Parathyroid adenoma (tissue), 2 donors: ENCODE results near the gene DTX3L.
A peak's percentile ranks its signal among the peaks of the same experiment; 100 is the strongest.

ENCODE experiments used
- H2AFZ ChIP-seq: fragments of 300-600 bp; sonication (generic); one replicate; pipeline ENCODE4 v1.7.0; 2017; ENCODE audit warnings: antibody characterized with exemption, mild to moderate bottlenecking
- H3K27ac ChIP-seq: fragments of 300-600 bp; sonication (generic); one replicate; pipeline ENCODE4 v1.7.0; 2017
- H3K27me3 ChIP-seq: fragments of 300-600 bp; sonication (generic); one replicate; pipeline ENCODE4 v1.7.0; 2017; ENCODE audit warnings: low read length; ENCODE audit not compliant: control insufficient read depth, insufficient read depth
- H3K36me3 ChIP-seq: fragments of 300-600 bp; sonication (generic); one replicate; pipeline ENCODE4 v1.7.0; 2017; ENCODE audit warnings: low read length; ENCODE audit not compliant: control insufficient read depth, insufficient read depth
- H3K4me1 ChIP-seq: fragments of 300-600 bp; sonication (generic); one replicate; pipeline ENCODE4 v1.7.0; 2017; ENCODE audit warnings: control low read depth
- H3K4me2 ChIP-seq: fragments of 300-600 bp; sonication (generic); one replicate; pipeline ENCODE4 v1.7.0; 2017; ENCODE audit warnings: low read length
- H3K4me3 ChIP-seq: fragments of 300-600 bp; sonication (generic); one replicate; pipeline ENCODE4 v1.7.0; 2017; ENCODE audit warnings: low read depth, low read length
- H3K79me2 ChIP-seq: fragments of 300-600 bp; sonication (generic); one replicate; pipeline ENCODE4 v1.7.0; 2017; ENCODE audit warnings: control low read depth
- H3K9ac ChIP-seq: fragments of 300-600 bp; sonication (generic); one replicate; pipeline ENCODE4 v1.7.0; 2017; ENCODE audit warnings: mild to moderate bottlenecking
- H3K9me3 ChIP-seq: fragments of 300-600 bp; sonication (generic); one replicate; pipeline ENCODE4 v1.7.0; 2017; ENCODE audit warnings: low read length; ENCODE audit not compliant: control insufficient read depth
- CTCF ChIP-seq: fragments of 300-600 bp; sonication (generic); IDR thresholded peaks from one replicate; pipeline ENCODE4 v1.7.0; 2017; ENCODE audit warnings: antibody characterized with exemption, mild to moderate bottlenecking
- donor health status: primary hyperparathyroidism.

DTX3L gene

GRCh38 chr3:122598151-122598550, 34.0 kb downstream of the DTX3L start:
- H3K9me3 ChIP-seq, result no peaks in the 10 kb centered on the region
- H2AFZ ChIP-seq, result no peak overlapping the region
- H3K27me3 ChIP-seq, result no peaks in the 10 kb centered on the region
- H3K36me3 ChIP-seq, result no peaks in the 10 kb centered on the region
- no peak overlapping the region for H3K9ac ChIP-seq
- H3K4me3 ChIP-seq, result no peak overlapping the region
- no peak overlapping the region for H3K27ac ChIP-seq
- no peak for TF ChIP-seq CTCF
- no peaks in the 10 kb centered on the region for H3K79me2 ChIP-seq
- no peaks in the 10 kb centered on the region for H3K4me1 ChIP-seq
- H3K4me2 ChIP-seq, result no peak overlapping the region

- Histone ChIP-seq H3K27ac (no peak overlapping the region), H3K9ac (no peak overlapping the region), H3K4me1 (no peaks in the 10 kb centered on the region), H2AFZ (no peak overlapping the region), H3K4me3 (no peak overlapping the region), H3K36me3 (no peaks in the 10 kb centered on the region), H3K27me3 (no peaks in the 10 kb centered on the region), H3K79me2 (no peaks in the 10 kb centered on the region), H3K9me3 (no peaks in the 10 kb centered on the region), H3K4me2 (no peak overlapping the region)
- TF ChIP-seq CTCF, result no peak
Measured at GRCh38 chr3:122598556-122598955, 34.4 kb downstream of the DTX3L start.

- H3K4me2 ChIP-seq, result no peak overlapping the region
- H3K27ac ChIP-seq, result no peak overlapping the region
- H3K4me3 ChIP-seq, result no peak overlapping the region
- H3K9ac ChIP-seq, result no peak overlapping the region
- TF ChIP-seq CTCF, result no peak
- H3K27me3 ChIP-seq, result no peaks in the 10 kb centered on the region
- H2AFZ ChIP-seq, result no peak overlapping the region
- no peaks in the 10 kb centered on the region for H3K79me2 ChIP-seq
- no peaks in the 10 kb centered on the region for H3K36me3 ChIP-seq
- no peaks in the 10 kb centered on the region for H3K4me1 ChIP-seq
- H3K9me3 ChIP-seq, result no peaks in the 10 kb centered on the region
Measured at GRCh38 chr3:122602011-122602710, 38.0 kb downstream of the DTX3L start.

GRCh38 chr3:122603056-122603455, 38.9 kb downstream of the DTX3L start:
- no peak for TF ChIP-seq CTCF
- no peaks in the 10 kb centered on the region for H3K4me1 ChIP-seq
- no peaks in the 10 kb centered on the region for H3K36me3 ChIP-seq

GRCh38 chr3:122606330-122606729, 42.2 kb downstream of the DTX3L start:
- TF ChIP-seq CTCF, result no peak
- H3K9ac ChIP-seq, result no peak overlapping the region
- no peaks in the 10 kb centered on the region for H3K36me3 ChIP-seq
- no peak overlapping the region for H3K4me3 ChIP-seq
- no peaks in the 10 kb centered on the region for H3K9me3 ChIP-seq
- H2AFZ ChIP-seq, result peak overlapping the region; percentile 63
- H3K4me1 ChIP-seq, result no peaks in the 10 kb centered on the region
- H3K4me2 ChIP-seq, result no peak overlapping the region
- H3K79me2 ChIP-seq, result no peaks in the 10 kb centered on the region
- H3K27ac ChIP-seq, result no peak overlapping the region
- no peaks in the 10 kb centered on the region for H3K27me3 ChIP-seq

More at GRCh38 chr3:122603056-122603455, 38.9 kb downstream of the DTX3L start:
- H3K79me2 ChIP-seq, result no peaks in the 10 kb centered on the region
- no peak overlapping the region for H3K27ac ChIP-seq
- no peaks in the 10 kb centered on the region for H3K9me3 ChIP-seq
- H3K4me2 ChIP-seq, result no peak overlapping the region
- no peak overlapping the region for H3K9ac ChIP-seq
- H3K27me3 ChIP-seq, result no peaks in the 10 kb centered on the region
- H2AFZ ChIP-seq, result no peak overlapping the region
- no peak overlapping the region for H3K4me3 ChIP-seq
